Epithelial cell of esophagus (primary cell): ENCODE data around the gene FYB1.
"Not testable (repeated sequence)": the region's sequence is repeated elsewhere in the genome, so short reads cannot be mapped to it uniquely, and the experiment has no call there.

Experiments used
- DNase-seq: peaks from one replicate; pipeline ENCODE4 v3.0.0; 2010; ENCODE audit warnings: low read depth
- H3K4me3 ChIP-seq: 2 replicates; pipeline ENCODE4 v1.5.1; 2011; ENCODE audit warnings: mild to moderate bottlenecking, low read length, control low read depth
- CTCF ChIP-seq: IDR thresholded peaks from 2 replicates; pipeline ENCODE4 v1.5.1; 2011; ENCODE audit warnings: low read depth, mild to moderate bottlenecking, low read length, control low read depth, inconsistent platforms; ENCODE audit not compliant: insufficient read depth; ENCODE audit errors: missing control alignments

The FYB1 gene

GRCh38 chr5:39223565-39224156 is 4.3 kb upstream of the FYB1 start:
- DNase-seq: no peak
- no peak for TF ChIP-seq CTCF
- no peak overlapping the region for H3K4me3 ChIP-seq

GRCh38 chr5:39221671-39222070 is 2.3 kb upstream of the FYB1 start:
- H3K4me3 ChIP-seq, DNase-seq: not testable (repeated sequence)

GRCh38 chr5:39220280-39221030 is 1.1 kb upstream of the FYB1 start:
- no peak for DNase-seq
- no peak for TF ChIP-seq CTCF
- H3K4me3 ChIP-seq: no peak overlapping the region

GRCh38 chr5:39218482-39219402 is 621 bp downstream of the FYB1 start:
- H3K4me3 ChIP-seq: no peak overlapping the region
- TF ChIP-seq CTCF: no peak
- DNase-seq: peak; percentile 48

- DNase-seq: peak; percentile 85
- no peak overlapping the region for H3K4me3 ChIP-seq
Observed at GRCh38 chr5:39217365-39218281, 1.7 kb downstream of the FYB1 start.

GRCh38 chr5:39216631-39217030 is 2.7 kb downstream of the FYB1 start:
- TF ChIP-seq CTCF: no peak
- H3K4me3 ChIP-seq: no peak overlapping the region
- no peak for DNase-seq

More at GRCh38 chr5:39217365-39218281, 1.7 kb downstream of the FYB1 start:
- peak; percentile 99 for TF ChIP-seq CTCF
